Loucy (cell line): Measurements from ENCODE around the gene ERC1.

Source experiments
- EZH2phosphoT487 ChIP-seq: fragments of 200-600 bp; IDR thresholded peaks from 2 replicates; pipeline ENCODE4 v1.6.1; 2018; ENCODE audit warnings: antibody characterized with exemption, mild to moderate bottlenecking, moderate library complexity, borderline replicate concordance
- TF ChIP-seq, protein P1 (sequence below): fragments of 200-600 bp; sonication (generic); conservative IDR thresholded peaks from 2 replicates; pipeline ENCODE4 v1.5.1; 2014; ENCODE audit warnings: mild to moderate bottlenecking, antibody characterized with exemption, low read length

DNA sequence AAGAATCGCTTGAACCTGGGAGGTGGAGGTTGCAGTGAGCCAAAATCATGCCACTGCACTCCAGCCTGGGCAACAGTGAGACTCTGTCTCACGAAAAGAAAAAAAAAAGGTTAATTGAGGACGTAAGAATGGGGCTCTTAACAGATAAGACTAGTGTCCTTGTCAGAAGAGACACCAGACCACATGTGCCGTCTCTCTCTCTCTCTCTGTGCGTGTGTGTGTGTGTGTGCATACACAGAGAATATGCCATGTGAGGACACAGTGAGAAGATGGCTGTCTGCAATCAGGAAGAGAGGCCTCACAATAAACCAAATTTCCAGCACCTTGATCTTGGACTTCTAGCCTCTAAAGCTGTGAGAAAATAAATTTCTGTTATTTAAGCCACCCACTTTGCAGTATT lies 11.7 kb upstream of the ERC1 start:
- TF ChIP-seq, protein P1, sequence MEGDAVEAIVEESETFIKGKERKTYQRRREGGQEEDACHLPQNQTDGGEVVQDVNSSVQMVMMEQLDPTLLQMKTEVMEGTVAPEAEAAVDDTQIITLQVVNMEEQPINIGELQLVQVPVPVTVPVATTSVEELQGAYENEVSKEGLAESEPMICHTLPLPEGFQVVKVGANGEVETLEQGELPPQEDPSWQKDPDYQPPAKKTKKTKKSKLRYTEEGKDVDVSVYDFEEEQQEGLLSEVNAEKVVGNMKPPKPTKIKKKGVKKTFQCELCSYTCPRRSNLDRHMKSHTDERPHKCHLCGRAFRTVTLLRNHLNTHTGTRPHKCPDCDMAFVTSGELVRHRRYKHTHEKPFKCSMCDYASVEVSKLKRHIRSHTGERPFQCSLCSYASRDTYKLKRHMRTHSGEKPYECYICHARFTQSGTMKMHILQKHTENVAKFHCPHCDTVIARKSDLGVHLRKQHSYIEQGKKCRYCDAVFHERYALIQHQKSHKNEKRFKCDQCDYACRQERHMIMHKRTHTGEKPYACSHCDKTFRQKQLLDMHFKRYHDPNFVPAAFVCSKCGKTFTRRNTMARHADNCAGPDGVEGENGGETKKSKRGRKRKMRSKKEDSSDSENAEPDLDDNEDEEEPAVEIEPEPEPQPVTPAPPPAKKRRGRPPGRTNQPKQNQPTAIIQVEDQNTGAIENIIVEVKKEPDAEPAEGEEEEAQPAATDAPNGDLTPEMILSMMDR = no peak
- TF ChIP-seq EZH2phosphoT487 = no peak
